ENCODE data around the gene THAP5.

THAP5 gene

DNA sequence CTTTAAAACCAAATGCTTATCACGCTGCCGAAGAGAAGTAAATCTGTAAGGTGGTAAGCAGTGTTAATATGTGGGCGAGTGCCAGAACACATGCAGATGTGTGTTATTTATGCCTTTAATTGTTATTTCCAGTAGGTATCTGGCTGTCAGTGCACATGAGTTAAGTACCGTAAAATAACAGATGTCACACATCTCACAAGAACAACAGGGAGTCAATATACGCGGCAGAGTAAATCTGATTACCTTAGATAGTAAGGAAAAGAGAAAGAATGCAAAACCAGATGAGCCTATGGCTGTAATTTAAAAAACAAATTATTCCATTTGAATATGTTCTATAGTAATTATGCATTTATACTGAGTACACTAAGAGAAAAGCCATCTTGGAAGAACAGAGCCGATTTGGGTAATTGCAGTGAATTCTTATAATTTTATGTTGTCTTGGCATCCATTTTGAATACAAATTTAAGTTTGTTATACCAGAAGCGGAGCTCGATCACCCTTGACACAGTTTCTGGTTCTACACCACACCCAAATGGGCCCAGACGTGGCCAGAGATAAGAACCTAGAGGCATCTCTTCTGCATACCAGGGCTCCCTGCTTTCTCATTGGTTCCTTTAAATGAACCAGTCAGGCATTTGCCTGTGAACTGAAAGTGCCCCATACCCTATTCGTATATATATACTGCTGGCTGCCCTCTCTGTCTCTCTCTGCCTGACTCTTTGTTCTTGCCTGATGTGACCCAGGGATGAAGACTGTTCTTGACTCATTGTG is 35.0 kb upstream of the THAP5 start:
- no peaks in the 10 kb centered on the region for H3K27me3 ChIP-seq (ENCODE audit: control insufficient read depth, insufficient read depth, low read length)
- H2AFZ ChIP-seq, result peak overlapping the region; percentile 19
- no peaks in the 10 kb centered on the region for H3K36me3 ChIP-seq (ENCODE audit: control insufficient read depth, insufficient read depth, low read length)
- H3K4me1 ChIP-seq, result no peaks in the 10 kb centered on the region
- no peak overlapping the region for H3K9ac ChIP-seq
- H3K79me2 ChIP-seq, result no peaks in the 10 kb centered on the region
- H3K9me3 ChIP-seq (ENCODE audit: control insufficient read depth, low read length), result no peaks in the 10 kb centered on the region
- TF ChIP-seq, protein P1, sequence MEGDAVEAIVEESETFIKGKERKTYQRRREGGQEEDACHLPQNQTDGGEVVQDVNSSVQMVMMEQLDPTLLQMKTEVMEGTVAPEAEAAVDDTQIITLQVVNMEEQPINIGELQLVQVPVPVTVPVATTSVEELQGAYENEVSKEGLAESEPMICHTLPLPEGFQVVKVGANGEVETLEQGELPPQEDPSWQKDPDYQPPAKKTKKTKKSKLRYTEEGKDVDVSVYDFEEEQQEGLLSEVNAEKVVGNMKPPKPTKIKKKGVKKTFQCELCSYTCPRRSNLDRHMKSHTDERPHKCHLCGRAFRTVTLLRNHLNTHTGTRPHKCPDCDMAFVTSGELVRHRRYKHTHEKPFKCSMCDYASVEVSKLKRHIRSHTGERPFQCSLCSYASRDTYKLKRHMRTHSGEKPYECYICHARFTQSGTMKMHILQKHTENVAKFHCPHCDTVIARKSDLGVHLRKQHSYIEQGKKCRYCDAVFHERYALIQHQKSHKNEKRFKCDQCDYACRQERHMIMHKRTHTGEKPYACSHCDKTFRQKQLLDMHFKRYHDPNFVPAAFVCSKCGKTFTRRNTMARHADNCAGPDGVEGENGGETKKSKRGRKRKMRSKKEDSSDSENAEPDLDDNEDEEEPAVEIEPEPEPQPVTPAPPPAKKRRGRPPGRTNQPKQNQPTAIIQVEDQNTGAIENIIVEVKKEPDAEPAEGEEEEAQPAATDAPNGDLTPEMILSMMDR (IDR thresholded peaks at IDR 0.05), result no peak
- no peak overlapping the region for H3K4me3 ChIP-seq (ENCODE audit: low read depth, low read length)
- H3K27ac ChIP-seq, result no peak overlapping the region
- H3K4me2 ChIP-seq (ENCODE audit: low read length), result no peak overlapping the region

DNA sequence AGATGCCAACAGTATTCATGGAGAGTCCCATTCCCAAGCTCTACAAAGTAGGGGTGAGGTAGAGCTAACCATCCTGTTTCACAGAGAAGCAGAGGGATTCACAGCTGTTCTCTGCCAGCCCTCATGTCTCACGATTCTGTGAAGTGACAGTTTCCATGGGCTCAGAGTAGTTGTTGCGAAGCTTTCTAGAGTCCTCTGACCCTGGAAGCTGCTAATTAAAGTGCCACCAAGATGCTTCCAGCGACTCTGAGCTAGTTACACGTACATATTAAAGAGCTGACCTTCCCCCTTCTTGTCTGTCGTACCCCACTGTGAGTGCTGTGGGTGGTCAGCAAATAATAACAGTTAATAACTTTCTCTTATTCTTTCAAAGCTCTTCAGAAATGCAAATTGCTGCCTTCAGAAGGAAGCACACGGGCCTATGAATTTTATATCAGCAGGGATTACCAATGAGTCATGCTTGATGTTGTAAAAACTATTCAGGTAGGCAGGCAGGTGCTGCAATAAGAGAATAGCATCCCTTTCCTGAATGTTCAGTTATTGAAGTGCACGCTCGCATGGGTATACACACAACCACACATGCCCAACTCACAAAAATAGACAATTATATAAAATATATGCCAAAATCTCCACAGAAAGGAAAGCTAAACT is 34.3 kb upstream of the THAP5 start:
- H3K4me3 ChIP-seq (ENCODE audit: low read depth, low read length), result no peak overlapping the region
- no peaks in the 10 kb centered on the region for H3K27me3 ChIP-seq (ENCODE audit: control insufficient read depth, insufficient read depth, low read length)
- H3K36me3 ChIP-seq (ENCODE audit: control insufficient read depth, insufficient read depth, low read length), result no peaks in the 10 kb centered on the region
- no peaks in the 10 kb centered on the region for H3K4me1 ChIP-seq
- H2AFZ ChIP-seq, result no peak overlapping the region
- no peak overlapping the region for H3K27ac ChIP-seq
- no peaks in the 10 kb centered on the region for H3K79me2 ChIP-seq
- no peaks in the 10 kb centered on the region for H3K9me3 ChIP-seq (ENCODE audit: control insufficient read depth, low read length)
- no peak overlapping the region for H3K9ac ChIP-seq
- TF ChIP-seq, protein P1 (IDR thresholded peaks at IDR 0.05), result no peak
- H3K4me2 ChIP-seq (ENCODE audit: low read length), result no peak overlapping the region

DNA sequence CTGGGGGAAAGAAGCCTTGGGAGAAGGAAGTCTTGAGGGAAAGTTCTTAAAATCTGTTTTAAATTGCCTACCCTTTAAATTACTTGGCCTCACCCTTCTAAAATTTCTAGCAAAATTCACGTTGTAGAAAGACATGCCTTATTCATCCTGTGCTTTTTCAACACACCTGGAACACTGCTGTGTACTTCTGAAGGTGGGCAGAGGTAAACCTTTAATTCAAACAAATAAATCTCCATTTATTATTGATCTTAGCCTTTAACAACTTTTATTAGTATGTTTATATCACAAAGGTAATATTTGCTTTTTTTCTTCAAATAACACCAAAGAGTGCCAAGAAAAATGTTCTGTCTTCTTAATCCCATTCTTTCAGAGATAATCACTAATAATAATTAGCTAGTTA is 30.9 kb upstream of the THAP5 start:
- no peaks in the 10 kb centered on the region for H3K4me1 ChIP-seq
- no peak overlapping the region for H3K4me3 ChIP-seq (ENCODE audit: low read depth, low read length)
- no peak overlapping the region for H2AFZ ChIP-seq
- no peak overlapping the region for H3K9ac ChIP-seq
- no peaks in the 10 kb centered on the region for H3K79me2 ChIP-seq
- H3K9me3 ChIP-seq (ENCODE audit: control insufficient read depth, low read length), result no peaks in the 10 kb centered on the region
- H3K27me3 ChIP-seq (ENCODE audit: control insufficient read depth, insufficient read depth, low read length), result no peaks in the 10 kb centered on the region
- H3K36me3 ChIP-seq (ENCODE audit: control insufficient read depth, insufficient read depth, low read length), result no peaks in the 10 kb centered on the region
- TF ChIP-seq, protein P1 (IDR thresholded peaks at IDR 0.05), result no peak
- no peak overlapping the region for H3K27ac ChIP-seq
- no peak overlapping the region for H3K4me2 ChIP-seq (ENCODE audit: low read length)

DNA sequence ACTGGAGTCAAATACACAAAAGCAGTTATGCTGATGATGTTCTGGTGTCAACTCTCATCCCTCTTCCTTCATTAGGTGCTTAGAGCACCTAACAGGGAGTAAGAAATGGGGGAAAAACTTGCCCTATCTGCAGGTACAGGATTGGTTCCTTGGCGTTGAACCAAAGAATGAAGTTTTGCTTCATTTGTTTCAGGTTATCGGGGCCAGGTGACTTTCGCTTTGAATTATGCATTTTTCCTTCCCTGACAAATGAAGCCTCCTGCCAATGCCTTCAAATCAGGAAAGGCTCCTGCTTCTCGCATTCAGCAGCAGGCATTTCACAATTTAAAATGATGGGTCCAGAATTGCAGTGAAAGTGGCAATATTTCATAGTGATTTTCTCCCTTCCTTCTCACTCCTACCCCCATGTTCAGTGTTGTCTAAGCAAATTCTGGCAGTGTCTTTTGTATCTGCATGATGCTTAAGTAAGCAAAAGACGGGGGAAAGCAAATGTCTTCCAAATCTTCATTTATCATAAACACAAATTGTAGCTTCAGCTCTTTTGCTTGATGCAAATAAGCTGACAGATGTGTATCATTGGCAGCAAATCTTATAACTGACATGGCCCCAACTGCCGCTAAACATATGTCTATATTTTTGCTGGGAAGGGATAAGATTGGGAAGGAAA is 29.5 kb upstream of the THAP5 start:
- TF ChIP-seq, protein P1 (IDR thresholded peaks at IDR 0.05), result no peak
- no peak overlapping the region for H3K27ac ChIP-seq
- H3K4me1 ChIP-seq, result no peaks in the 10 kb centered on the region
- no peak overlapping the region for H3K4me3 ChIP-seq (ENCODE audit: low read depth, low read length)
- H3K9ac ChIP-seq, result no peak overlapping the region
- peak overlapping the region; percentile 47 for H3K4me2 ChIP-seq (ENCODE audit: low read length)
- peak overlapping the region; percentile 78 for H2AFZ ChIP-seq
- no peaks in the 10 kb centered on the region for H3K79me2 ChIP-seq
- no peaks in the 10 kb centered on the region for H3K27me3 ChIP-seq (ENCODE audit: control insufficient read depth, insufficient read depth, low read length)
- no peaks in the 10 kb centered on the region for H3K36me3 ChIP-seq (ENCODE audit: control insufficient read depth, insufficient read depth, low read length)
- no peaks in the 10 kb centered on the region for H3K9me3 ChIP-seq (ENCODE audit: control insufficient read depth, low read length)

Data from parathyroid adenoma (tissue), 2 donors.